LNCaP clone FGC (cell line): ENCODE measurements around the gene KANSL1.

Source experiments
- DNase-seq: peaks from one replicate; pipeline ENCODE4 v3.0.0-alpha.2; 2011; ENCODE audit warnings: low read depth
- H3K4me3 ChIP-seq: 2 replicates; pipeline ENCODE4 v1.5.1; 2011; ENCODE audit warnings: mild to moderate bottlenecking, low read depth, low read length, control low read depth
- CTCF ChIP-seq: IDR thresholded peaks from 2 replicates; pipeline ENCODE4 v1.5.1; 2012; ENCODE audit warnings: mild to moderate bottlenecking; ENCODE audit not compliant: control insufficient read depth, insufficient read depth; ENCODE audit errors: extremely low read depth

KANSL1 gene

GRCh38 chr17:46195217-46195855 lies 2.1 kb upstream of the KANSL1 start:
- no peak overlapping the region for H3K4me3 ChIP-seq
- TF ChIP-seq CTCF: no peak
- no peak for DNase-seq

DNA sequence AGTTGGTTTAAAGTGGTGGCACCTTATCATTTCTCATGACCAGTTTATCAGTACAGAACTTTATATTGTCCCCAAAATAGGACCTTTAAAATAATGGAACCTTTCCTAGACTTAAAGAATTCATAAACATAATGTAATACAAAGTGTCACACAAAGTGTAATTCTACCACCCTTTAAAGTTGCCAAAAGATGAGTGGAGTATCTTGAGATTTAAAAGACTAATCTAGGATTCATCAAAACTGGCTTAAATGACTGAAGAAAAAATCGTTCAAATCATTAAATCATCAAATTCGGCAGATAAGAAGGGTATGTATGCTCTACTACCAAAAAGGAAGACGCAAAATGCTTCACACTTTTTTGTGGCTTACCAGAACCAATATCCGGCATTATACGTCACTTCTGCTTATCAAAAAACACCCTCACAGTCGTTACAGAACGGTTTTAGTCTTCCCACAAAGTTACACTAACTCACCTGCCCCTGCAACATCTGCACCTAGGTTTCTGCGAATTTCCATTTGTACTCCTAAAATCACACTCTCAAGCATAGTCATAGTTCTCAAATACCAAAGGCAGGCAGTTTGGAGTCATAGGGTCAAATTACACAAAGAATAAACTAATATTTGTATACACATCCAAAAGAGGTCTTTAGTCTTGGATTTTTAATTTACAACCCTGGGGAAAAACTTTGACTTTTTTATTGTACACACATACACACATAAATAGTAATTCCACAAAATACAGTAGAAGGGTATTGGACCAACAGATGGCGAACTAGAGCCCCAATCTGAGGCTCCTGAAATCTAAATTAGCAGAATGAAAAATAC lies 1.4 kb upstream of the KANSL1 start:
- H3K4me3 ChIP-seq: peak overlapping the region; percentile 70
- peak; percentile 57 for TF ChIP-seq CTCF
- DNase-seq: no peak

- H3K4me3 ChIP-seq: peak overlapping the region; percentile 70
- peak; percentile 98 for DNase-seq
- no peak for TF ChIP-seq CTCF
Observed at GRCh38 chr17:46193626-46194392, 580 bp upstream of the KANSL1 start.

DNA sequence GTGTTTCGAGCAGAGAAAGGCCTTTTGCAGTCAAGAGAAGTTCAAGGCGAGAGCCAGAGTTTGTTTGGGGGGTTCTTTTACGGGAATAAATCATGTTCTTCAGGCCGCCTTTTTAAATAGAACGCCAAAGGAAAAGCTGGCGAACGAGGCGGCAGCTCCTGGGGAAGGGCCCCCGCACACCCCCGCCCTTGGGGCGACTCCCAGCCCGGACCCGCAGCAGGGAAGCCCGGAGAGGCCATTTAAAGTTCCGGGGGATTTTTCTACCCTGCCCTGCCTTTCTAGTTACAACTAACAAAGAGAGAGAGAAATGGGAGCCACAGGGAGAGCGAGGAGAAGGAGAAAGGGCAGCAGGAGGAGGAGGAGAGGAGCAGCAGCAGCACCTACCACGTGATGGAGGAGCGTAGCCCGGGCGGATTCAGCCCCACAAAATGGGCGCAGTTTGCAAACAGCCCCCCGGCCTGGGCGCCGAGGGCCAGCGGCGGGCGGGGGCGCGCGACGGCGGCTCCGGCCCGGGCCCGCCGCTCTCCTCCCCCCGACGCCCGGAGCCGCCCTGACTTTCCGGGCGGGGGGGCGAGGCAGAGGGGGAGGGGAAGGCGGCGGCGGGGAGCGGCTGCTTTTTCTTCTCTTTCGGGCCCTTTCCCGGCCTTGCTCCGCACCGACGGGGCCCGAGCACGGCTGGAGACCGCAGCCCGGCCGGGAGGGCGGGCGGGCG lies 634 bp downstream of the KANSL1 start:
- DNase-seq: no peak
- TF ChIP-seq CTCF: no peak
- peak overlapping the region; percentile 70 for H3K4me3 ChIP-seq

DNA sequence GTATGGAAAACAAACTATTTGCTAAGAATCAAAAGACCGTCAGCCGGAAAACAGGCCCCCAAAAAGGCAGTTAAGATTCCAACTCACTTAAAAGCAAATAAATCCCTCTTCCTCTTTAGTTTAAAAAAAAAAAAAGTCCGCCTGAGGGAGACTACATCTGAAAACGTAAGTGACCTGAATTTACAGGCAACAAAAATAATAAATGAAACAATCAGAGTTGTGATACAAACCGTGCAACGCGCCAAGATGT lies 1.1 kb downstream of the KANSL1 start:
- no peak for DNase-seq
- H3K4me3 ChIP-seq: peak overlapping the region; percentile 70
- no peak for TF ChIP-seq CTCF

GRCh38 chr17:46191322-46192188 lies 1.7 kb downstream of the KANSL1 start:
- peak overlapping the region; percentile 70 for H3K4me3 ChIP-seq
- no peak for DNase-seq
- TF ChIP-seq CTCF: no peak
